ENCODE results near the gene SPG7. TPM values are rescaled to one million over a fixed set of nuclear protein-coding genes. Genes with fewer than 3 reads are reported as not detected.

Gene SPG7
- total RNA-seq, 1 donor from 2014 or later: 184 TPM

DNA sequence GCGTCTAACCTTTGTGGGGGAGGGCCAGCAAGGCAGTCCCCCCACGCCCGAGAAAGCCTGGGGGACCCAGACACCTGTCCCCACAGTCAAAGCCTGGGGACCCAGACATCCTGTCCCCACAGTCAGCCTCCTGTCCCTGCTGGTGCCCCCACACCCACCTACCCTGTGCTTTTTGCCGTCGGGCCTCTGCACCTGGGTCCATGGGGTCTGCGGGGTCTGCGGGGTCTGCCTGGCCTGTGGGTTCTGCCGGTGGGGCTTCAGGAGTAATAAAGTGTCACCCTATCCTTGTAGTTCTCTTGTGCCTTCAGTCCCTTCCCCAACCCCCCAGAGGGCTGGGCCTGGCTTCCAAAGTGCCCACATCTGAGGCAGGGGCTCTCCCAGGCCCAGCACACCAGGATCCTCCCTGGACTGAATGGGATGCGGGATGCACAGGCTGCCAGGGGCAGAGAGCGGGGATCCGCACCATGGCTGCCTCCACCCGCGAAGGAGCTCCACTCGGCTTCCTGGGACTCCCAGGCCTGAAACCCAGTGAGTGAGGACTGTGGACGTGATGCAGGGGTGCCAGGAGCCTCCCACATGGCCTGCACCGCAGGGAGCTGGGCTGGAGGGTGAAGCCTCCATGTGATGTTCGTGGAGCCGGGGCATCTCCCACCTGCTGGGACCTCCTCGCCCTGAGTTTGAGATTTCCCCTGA, 88.9 kb downstream of the SPG7 start:
- H3K4me1 Mint-ChIP-seq (ENCODE audit: low read depth): no peaks in the 10 kb centered on the region
- H3K27me3 Mint-ChIP-seq: no peaks in the 10 kb centered on the region
- no peak overlapping the region for H3K4me3 Mint-ChIP-seq (ENCODE audit: low read depth)
- H3K36me3 Mint-ChIP-seq (ENCODE audit: insufficient read depth): no peaks in the 10 kb centered on the region
- no peak overlapping the region for H3K27ac Mint-ChIP-seq
- TF ChIP-seq, protein P1, sequence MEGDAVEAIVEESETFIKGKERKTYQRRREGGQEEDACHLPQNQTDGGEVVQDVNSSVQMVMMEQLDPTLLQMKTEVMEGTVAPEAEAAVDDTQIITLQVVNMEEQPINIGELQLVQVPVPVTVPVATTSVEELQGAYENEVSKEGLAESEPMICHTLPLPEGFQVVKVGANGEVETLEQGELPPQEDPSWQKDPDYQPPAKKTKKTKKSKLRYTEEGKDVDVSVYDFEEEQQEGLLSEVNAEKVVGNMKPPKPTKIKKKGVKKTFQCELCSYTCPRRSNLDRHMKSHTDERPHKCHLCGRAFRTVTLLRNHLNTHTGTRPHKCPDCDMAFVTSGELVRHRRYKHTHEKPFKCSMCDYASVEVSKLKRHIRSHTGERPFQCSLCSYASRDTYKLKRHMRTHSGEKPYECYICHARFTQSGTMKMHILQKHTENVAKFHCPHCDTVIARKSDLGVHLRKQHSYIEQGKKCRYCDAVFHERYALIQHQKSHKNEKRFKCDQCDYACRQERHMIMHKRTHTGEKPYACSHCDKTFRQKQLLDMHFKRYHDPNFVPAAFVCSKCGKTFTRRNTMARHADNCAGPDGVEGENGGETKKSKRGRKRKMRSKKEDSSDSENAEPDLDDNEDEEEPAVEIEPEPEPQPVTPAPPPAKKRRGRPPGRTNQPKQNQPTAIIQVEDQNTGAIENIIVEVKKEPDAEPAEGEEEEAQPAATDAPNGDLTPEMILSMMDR (IDR thresholded peaks at IDR 0.05; ENCODE audit: unreplicated experiment): no peak
- H3K9me3 Mint-ChIP-seq (ENCODE audit: low read depth): no peaks in the 10 kb centered on the region
- no peak for DNase-seq (ENCODE audit: low spot score, unreplicated experiment)

DNA sequence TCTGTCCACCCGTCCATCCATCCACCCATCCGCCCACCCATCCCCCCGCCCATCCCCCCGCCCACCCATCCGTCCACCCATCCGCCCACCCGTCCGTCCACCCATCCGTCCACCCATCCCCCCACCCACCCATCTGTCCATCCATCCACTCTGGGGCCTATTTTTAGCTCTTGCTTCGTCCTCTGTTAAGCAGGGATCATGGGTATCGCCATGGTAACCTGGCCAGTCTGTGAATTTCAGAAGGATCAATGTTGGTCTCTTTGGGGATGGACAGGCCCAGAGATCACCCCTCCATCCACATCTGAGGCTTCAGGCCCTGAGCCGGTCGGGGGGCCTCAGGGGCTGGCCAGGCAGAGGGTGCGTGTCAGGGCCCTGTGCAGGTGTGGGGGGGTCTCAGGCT, 90.0 kb downstream of the SPG7 start:
- H3K27ac Mint-ChIP-seq: no peak overlapping the region
- no peaks in the 10 kb centered on the region for H3K9me3 Mint-ChIP-seq (ENCODE audit: low read depth)
- H3K36me3 Mint-ChIP-seq (ENCODE audit: insufficient read depth): no peaks in the 10 kb centered on the region
- DNase-seq (ENCODE audit: low spot score, unreplicated experiment): no peak
- no peak overlapping the region for H3K4me3 Mint-ChIP-seq (ENCODE audit: low read depth)
- peaks cover 4% of the 10 kb centered on the region for H3K27me3 Mint-ChIP-seq
- peaks cover 2% of the 10 kb centered on the region for H3K4me1 Mint-ChIP-seq (ENCODE audit: low read depth)
- TF ChIP-seq, protein P1 (IDR thresholded peaks at IDR 0.05; ENCODE audit: unreplicated experiment): no peak

DNA sequence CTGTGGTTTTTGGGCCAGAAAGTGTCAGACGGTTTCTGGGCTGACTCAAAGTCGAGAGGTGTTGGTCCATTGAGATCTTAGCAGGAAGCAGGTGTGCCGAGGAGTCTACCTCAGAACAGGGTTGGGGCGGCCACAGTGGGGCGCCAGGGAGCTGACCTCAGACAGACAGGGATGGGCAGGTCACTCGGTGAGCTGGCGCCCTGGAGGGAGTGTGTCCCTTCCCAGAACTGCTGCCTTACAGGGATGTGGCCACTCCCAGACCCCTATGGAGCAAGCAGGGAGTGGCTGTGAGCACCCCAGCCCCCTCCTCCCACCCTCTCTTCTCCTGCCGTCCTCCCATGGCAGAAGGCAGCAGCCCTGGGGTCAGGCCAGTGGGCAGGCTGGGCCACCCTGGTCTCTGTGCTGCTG, 91.3 kb downstream of the SPG7 start:
- DNase-seq (ENCODE audit: low spot score, unreplicated experiment): no peak

DNA sequence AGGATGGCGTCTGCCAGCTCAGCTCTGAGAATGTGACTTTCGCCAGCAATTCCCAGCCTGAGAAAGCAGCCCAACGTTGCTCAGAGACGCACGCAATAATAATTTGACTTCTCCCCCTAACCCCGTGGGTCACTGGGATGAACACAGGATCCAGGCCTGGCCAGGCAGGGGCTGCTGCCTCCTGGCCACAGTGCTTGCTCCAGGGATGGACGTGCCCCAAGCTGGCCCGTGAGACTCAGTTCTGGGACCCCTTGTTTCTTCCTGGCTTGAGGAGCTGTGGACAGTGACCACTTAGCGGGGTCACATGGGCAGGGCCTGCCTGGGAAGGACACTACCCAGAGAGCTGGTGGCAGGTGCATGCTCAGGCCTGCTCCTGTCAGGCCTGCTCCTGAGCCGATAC, 91.7 kb downstream of the SPG7 start:
- Mint-ChIP-seq H3K4me1 (ENCODE audit: low read depth) (peaks cover 2% of the 10 kb centered on the region), H3K27me3 (peaks cover 4% of the 10 kb centered on the region), H3K9me3 (ENCODE audit: low read depth) (no peaks in the 10 kb centered on the region), H3K4me3 (ENCODE audit: low read depth) (no peak overlapping the region), H3K36me3 (ENCODE audit: insufficient read depth) (no peaks in the 10 kb centered on the region), H3K27ac (no peak overlapping the region)
- TF ChIP-seq, protein P1 (IDR thresholded peaks at IDR 0.05; ENCODE audit: unreplicated experiment): no peak
- DNase-seq (ENCODE audit: low spot score, unreplicated experiment): no peak

More for the DNA sequence above, 91.3 kb downstream of the SPG7 start:
- peaks cover 4% of the 10 kb centered on the region for H3K27me3 Mint-ChIP-seq
- H3K4me1 Mint-ChIP-seq (ENCODE audit: low read depth): peaks cover 2% of the 10 kb centered on the region
- no peak overlapping the region for H3K4me3 Mint-ChIP-seq (ENCODE audit: low read depth)
- no peaks in the 10 kb centered on the region for H3K9me3 Mint-ChIP-seq (ENCODE audit: low read depth)
- TF ChIP-seq, protein P1 (IDR thresholded peaks at IDR 0.05; ENCODE audit: unreplicated experiment): peak; percentile 48
- no peak overlapping the region for H3K27ac Mint-ChIP-seq
- no peaks in the 10 kb centered on the region for H3K36me3 Mint-ChIP-seq (ENCODE audit: insufficient read depth)

DNA sequence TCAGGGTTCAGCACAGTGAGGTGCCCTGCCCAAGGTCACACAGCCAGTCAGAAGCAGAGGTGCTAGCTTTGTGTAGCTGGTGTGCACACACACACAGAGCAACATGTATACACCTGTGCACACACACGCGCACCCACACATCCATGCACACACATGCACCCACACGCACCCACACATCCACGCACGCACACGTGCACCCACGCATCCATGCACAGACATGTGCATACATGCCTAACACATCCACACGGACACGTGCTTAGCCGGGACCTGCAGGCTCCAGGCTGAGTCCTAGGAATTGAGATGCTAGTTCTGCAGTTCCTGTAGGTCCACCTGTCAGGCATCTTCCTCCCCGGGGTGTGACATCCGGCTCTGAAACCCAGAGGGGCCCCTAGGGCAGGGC, 92.2 kb downstream of the SPG7 start:
- H3K4me3 Mint-ChIP-seq (ENCODE audit: low read depth): no peak overlapping the region
- H3K27me3 Mint-ChIP-seq: peaks cover 4% of the 10 kb centered on the region
- TF ChIP-seq, protein P1 (IDR thresholded peaks at IDR 0.05; ENCODE audit: unreplicated experiment): no peak
- no peaks in the 10 kb centered on the region for H3K36me3 Mint-ChIP-seq (ENCODE audit: insufficient read depth)
- no peak overlapping the region for H3K27ac Mint-ChIP-seq
- H3K9me3 Mint-ChIP-seq (ENCODE audit: low read depth): no peaks in the 10 kb centered on the region
- DNase-seq (ENCODE audit: low spot score, unreplicated experiment): no peak
- H3K4me1 Mint-ChIP-seq (ENCODE audit: low read depth): peaks cover 2% of the 10 kb centered on the region
